WTC11 (cell line): Measurements from ENCODE around the gene CLEC7A. TPM values are rescaled to one million over a fixed set of nuclear protein-coding genes. Genes with fewer than 3 reads are reported as not detected.

ENCODE experiments used
- ATAC-seq: fragments of 200-7000 bp; cut with Tn5 transposase; 2 replicates; pipeline ENCODE4 v1.10.0; 2021; ENCODE audit warnings: mild to moderate bottlenecking, moderate library complexity
- CTCF ChIA-PET: fragments of 300-600 bp; sonication (Branson Sonifier 250); formaldehyde crosslinking; loops from one replicate; lab custom pipeline; 2021; ENCODE audit warnings: antibody characterized with exemption; lab: Charles Lee
- POLR2A ChIA-PET: fragments of 350-600 bp; sonication (Branson Sonifier 250); formaldehyde crosslinking; loops from one replicate; lab custom pipeline; 2021; ENCODE audit warnings: antibody characterized with exemption; lab: Charles Lee
- DNase-seq: peaks from one replicate; pipeline ENCODE4 v3.0.0; 2021; ENCODE audit warnings: low spot score
- H3K27ac Mint-ChIP-seq: 2 replicates; pipeline ENCODE4 v1.8.0; 2021; ENCODE audit warnings: mixed read lengths
- H3K27me3 Mint-ChIP-seq: 2 replicates; pipeline ENCODE4 v1.8.0; 2021; ENCODE audit warnings: low read depth, mild to moderate bottlenecking, moderate library complexity, mixed read lengths
- H3K36me3 Mint-ChIP-seq: 2 replicates; pipeline ENCODE4 v1.8.0; 2021; ENCODE audit warnings: mixed read lengths
- H3K4me1 Mint-ChIP-seq: 2 replicates; pipeline ENCODE4 v1.8.0; 2022; ENCODE audit warnings: mixed read lengths
- H3K4me3 Mint-ChIP-seq: 2 replicates; pipeline ENCODE4 v1.8.0; 2021; ENCODE audit warnings: mild to moderate bottlenecking, moderate library complexity, mixed read lengths
- H3K9me3 Mint-ChIP-seq: 2 replicates; pipeline ENCODE4 v1.8.0; 2021; ENCODE audit warnings: mixed read lengths
- CBFB ChIP-seq: sonication (generic); formaldehyde crosslinking; IDR thresholded peaks from 2 replicates; pipeline ENCODE4 v1.8.1; 2022; ENCODE audit warnings: mild to moderate bottlenecking, low read depth, missing genetic modification reagents
- ELF4 ChIP-seq: sonication (generic); formaldehyde crosslinking; IDR thresholded peaks from 2 replicates; pipeline ENCODE4 v1.8.1; 2022; ENCODE audit warnings: low read depth, mild to moderate bottlenecking, moderate library complexity, missing genetic modification reagents
- ETV6 ChIP-seq: sonication (generic); formaldehyde crosslinking; IDR thresholded peaks from 2 replicates; pipeline ENCODE4 v1.8.1; 2022; ENCODE audit warnings: mild to moderate bottlenecking, missing genetic modification reagents
- FOXJ3 ChIP-seq: sonication (generic); formaldehyde crosslinking; IDR thresholded peaks from 2 replicates; pipeline ENCODE4 v1.9.0; 2021; ENCODE audit warnings: missing genetic modification reagents, mild to moderate bottlenecking, borderline replicate concordance
- GRHL2 ChIP-seq: fragments of 250-450 bp; sonication (Bioruptor Pico); IDR thresholded peaks from 2 replicates; pipeline ENCODE4 v1.8.0; 2022; ENCODE audit warnings: mild to moderate bottlenecking, moderate library complexity; ENCODE audit not compliant: insufficient replicate concordance, severe bottlenecking
- GTF2I ChIP-seq: fragments of 250-450 bp; sonication (Bioruptor Pico); conservative IDR thresholded peaks from 2 replicates; pipeline ENCODE4 v1.4.0; 2021; ENCODE audit warnings: mild to moderate bottlenecking
- IRF1 ChIP-seq: sonication (generic); formaldehyde crosslinking; IDR thresholded peaks from 2 replicates; pipeline ENCODE4 v1.8.0; 2023; ENCODE audit warnings: missing genetic modification reagents
- IRF2 ChIP-seq: sonication (generic); formaldehyde crosslinking; IDR thresholded peaks from 2 replicates; pipeline ENCODE4 v1.8.0; 2022; ENCODE audit warnings: low read depth, missing genetic modification reagents, borderline replicate concordance
- JUN ChIP-seq: sonication (generic); formaldehyde crosslinking; IDR thresholded peaks from 2 replicates; pipeline ENCODE4 v1.8.0; 2023; ENCODE audit warnings: mild to moderate bottlenecking, missing genetic modification reagents
- MYBL2 ChIP-seq: sonication (generic); formaldehyde crosslinking; IDR thresholded peaks from 2 replicates; pipeline ENCODE4 v1.8.1; 2023; ENCODE audit warnings: mild to moderate bottlenecking, moderate library complexity, missing genetic modification reagents
- PRRX2 ChIP-seq: fragments of 250-450 bp; sonication (Bioruptor Pico); IDR thresholded peaks from 2 replicates; pipeline ENCODE4 v1.8.0; 2021; ENCODE audit warnings: mild to moderate bottlenecking
- SMAD4 ChIP-seq: sonication (generic); formaldehyde crosslinking; IDR thresholded peaks from 2 replicates; pipeline ENCODE4 v1.8.0; 2022; ENCODE audit warnings: mild to moderate bottlenecking, missing genetic modification reagents
- SOX15 ChIP-seq: fragments of 250-450 bp; sonication (Bioruptor Pico); IDR thresholded peaks from 2 replicates; pipeline ENCODE4 v1.9.0; 2021; ENCODE audit warnings: mild to moderate bottlenecking
- STAT6 ChIP-seq: sonication (generic); formaldehyde crosslinking; conservative IDR thresholded peaks from 2 replicates; pipeline ENCODE4 v1.8.1; 2023; ENCODE audit warnings: mild to moderate bottlenecking, low read depth, missing genetic modification reagents, moderate library complexity
- TEAD1 ChIP-seq: sonication (generic); formaldehyde crosslinking; IDR thresholded peaks from 2 replicates; pipeline ENCODE4 v1.8.0; 2022; ENCODE audit warnings: mild to moderate bottlenecking, missing genetic modification reagents
- ZNF317 ChIP-seq: sonication (generic); formaldehyde crosslinking; IDR thresholded peaks from 2 replicates; pipeline ENCODE4 v1.8.1; 2023; ENCODE audit warnings: low read depth, mild to moderate bottlenecking, moderate library complexity, missing genetic modification reagents, borderline replicate concordance
- ZNF396 ChIP-seq: fragments of 250-450 bp; sonication (Bioruptor Pico); IDR thresholded peaks from 2 replicates; pipeline ENCODE4 v1.8.0; 2021; ENCODE audit warnings: mild to moderate bottlenecking, moderate library complexity, borderline replicate concordance
- total RNA-seq: library from RNA; stranded (reverse); gene quantifications from 3 replicates; pipeline ENCODE4 v1.2.3, GENCODE V29; 2021
- TF ChIP-seq, protein P1 (sequence below): sonication (generic); formaldehyde crosslinking; IDR thresholded peaks from 2 replicates; pipeline ENCODE4 v1.8.1; 2023; ENCODE audit warnings: mild to moderate bottlenecking, moderate library complexity, missing genetic modification reagents
- TF ChIP-seq, protein P2 (sequence below): sonication (generic); formaldehyde crosslinking; IDR thresholded peaks from 2 replicates; pipeline ENCODE4 v1.8.0; 2022; ENCODE audit warnings: mild to moderate bottlenecking, missing genetic modification reagents
- TF ChIP-seq, protein P3 (sequence below): fragments of 250-450 bp; sonication (Bioruptor Pico); IDR thresholded peaks from 2 replicates; pipeline ENCODE4 v1.8.0; 2021; ENCODE audit warnings: mild to moderate bottlenecking

CLEC7A gene
- total RNA-seq, 1 experiment from 2014 or later, result 0.48 TPM

DNA sequence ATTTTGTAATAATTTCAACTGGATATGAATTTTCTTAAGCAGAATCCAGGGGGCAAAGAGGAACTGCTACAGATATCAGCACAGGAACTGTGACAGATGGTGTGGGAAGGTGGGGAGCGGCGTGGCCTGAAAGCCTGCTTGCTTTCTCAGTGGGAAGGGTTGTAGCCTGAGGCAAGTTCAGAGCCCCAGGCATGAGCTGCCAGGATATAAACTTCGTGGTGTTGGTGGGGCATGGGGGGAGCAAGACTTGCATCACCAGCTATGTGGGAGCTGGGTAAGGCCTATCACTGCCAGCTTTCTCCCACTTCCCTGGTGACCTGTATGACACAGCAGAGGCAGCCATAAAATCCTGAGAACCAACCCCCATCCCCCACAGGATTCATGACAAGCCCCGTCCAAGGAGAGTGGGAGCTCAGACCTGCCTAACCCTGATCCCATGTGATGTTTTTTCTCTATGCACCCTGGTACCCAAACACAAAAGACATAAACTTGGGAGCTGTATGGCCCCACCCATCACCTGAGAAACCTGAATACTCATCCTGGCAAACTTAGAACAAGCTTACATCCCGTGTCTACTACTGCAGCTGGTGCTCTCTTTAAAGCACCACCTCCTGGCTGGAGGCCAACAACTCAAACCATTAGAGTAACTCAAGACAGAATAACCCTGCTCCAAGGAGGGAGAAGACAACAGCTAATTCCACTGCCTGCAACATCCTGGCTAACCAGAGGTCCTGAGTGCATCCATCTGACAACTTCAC lies 47.7 kb downstream of the CLEC7A start:
- ChIA-PET CTCF (interaction anchor here (1.5 kb wide), 1 partner anchor 71 kb away, joined by 3 read pairs; no protein-coding TSS in a partner anchor), POLR2A (interaction anchor here (0.5 kb wide), 1 partner anchor 307 kb away, joined by 3 read pairs; no protein-coding TSS in a partner anchor)
- Mint-ChIP-seq H3K36me3 (peaks cover 4% of the 10 kb centered on the region; the same call in 1 of the 2 replicates), H3K4me3 (no peak overlapping the region), H3K4me1 (no peaks in the 10 kb centered on the region; the same call in 1 of the 2 replicates), H3K27ac (no peak overlapping the region), H3K9me3 (peaks cover 12% of the 10 kb centered on the region), H3K27me3 (no peaks in the 10 kb centered on the region)
- ATAC-seq (no peak), DNase-seq (no peak)
- no peak for TF ChIP-seq ZNF396 (CRISPR knock-in tag)
- TF ChIP-seq, protein P1, sequence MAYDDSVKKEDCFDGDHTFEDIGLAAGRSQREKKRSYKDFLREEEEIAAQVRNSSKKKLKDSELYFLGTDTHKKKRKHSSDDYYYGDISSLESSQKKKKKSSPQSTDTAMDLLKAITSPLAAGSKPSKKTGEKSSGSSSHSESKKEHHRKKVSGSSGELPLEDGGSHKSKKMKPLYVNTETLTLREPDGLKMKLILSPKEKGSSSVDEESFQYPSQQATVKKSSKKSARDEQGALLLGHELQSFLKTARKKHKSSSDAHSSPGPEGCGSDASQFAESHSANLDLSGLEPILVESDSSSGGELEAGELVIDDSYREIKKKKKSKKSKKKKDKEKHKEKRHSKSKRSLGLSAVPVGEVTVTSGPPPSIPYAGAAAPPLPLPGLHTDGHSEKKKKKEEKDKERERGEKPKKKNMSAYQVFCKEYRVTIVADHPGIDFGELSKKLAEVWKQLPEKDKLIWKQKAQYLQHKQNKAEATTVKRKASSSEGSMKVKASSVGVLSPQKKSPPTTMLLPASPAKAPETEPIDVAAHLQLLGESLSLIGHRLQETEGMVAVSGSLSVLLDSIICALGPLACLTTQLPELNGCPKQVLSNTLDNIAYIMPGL (CRISPR knock-in tag), result no peak
- no peak for TF ChIP-seq IRF1 (CRISPR knock-in tag)
- no peak for TF ChIP-seq CBFB (CRISPR knock-in tag)
- TF ChIP-seq, protein P2, sequence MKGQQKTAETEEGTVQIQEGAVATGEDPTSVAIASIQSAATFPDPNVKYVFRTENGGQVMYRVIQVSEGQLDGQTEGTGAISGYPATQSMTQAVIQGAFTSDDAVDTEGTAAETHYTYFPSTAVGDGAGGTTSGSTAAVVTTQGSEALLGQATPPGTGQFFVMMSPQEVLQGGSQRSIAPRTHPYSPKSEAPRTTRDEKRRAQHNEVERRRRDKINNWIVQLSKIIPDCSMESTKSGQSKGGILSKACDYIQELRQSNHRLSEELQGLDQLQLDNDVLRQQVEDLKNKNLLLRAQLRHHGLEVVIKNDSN, result no peak
- no peak for TF ChIP-seq ETV6
- TF ChIP-seq IRF2 (CRISPR knock-in tag), result no peak
- TF ChIP-seq TEAD1 (CRISPR knock-in tag), result no peak
- TF ChIP-seq SOX15 (CRISPR knock-in tag), result no peak
- no peak for TF ChIP-seq STAT6 (CRISPR knock-in tag)
- TF ChIP-seq PRRX2 (CRISPR knock-in tag), result no peak
- no peak for TF ChIP-seq SMAD4 (CRISPR knock-in tag)
- no peak for TF ChIP-seq MYBL2
- TF ChIP-seq ELF4, result no peak

DNA sequence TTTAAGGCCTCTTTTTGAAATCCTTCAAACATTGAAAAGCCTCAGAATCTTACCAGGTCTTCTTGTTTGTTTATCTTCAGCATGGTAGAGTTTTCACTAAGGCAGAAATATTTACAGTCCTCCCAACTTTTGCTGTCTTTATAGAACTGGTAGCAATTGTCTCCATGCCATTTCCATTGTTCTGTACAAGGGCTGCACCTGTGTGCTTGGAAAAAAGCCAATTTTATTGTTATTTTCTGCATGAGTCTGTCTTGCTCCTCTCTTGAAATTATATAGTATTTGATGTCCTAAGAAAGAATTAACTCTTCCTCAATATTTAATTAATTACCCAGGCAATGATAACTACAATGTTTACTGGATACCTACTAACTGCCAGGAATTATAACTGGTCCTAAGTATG lies 54.5 kb downstream of the CLEC7A start:
- TF ChIP-seq, protein P3, sequence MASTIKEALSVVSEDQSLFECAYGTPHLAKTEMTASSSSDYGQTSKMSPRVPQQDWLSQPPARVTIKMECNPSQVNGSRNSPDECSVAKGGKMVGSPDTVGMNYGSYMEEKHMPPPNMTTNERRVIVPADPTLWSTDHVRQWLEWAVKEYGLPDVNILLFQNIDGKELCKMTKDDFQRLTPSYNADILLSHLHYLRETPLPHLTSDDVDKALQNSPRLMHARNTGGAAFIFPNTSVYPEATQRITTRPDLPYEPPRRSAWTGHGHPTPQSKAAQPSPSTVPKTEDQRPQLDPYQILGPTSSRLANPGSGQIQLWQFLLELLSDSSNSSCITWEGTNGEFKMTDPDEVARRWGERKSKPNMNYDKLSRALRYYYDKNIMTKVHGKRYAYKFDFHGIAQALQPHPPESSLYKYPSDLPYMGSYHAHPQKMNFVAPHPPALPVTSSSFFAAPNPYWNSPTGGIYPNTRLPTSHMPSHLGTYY, result no peak
- TF ChIP-seq ZNF317 (CRISPR knock-in tag) (no peak), GTF2I (CRISPR knock-in tag) (no peak), JUN (CRISPR knock-in tag) (no peak), GRHL2 (CRISPR knock-in tag) (no peak), FOXJ3 (CRISPR knock-in tag) (no peak)
- TF ChIP-seq, protein P1 (CRISPR knock-in tag), result no peak
- H3K4me1 Mint-ChIP-seq, result no peaks in the 10 kb centered on the region; the same call in 1 of the 2 replicates
- H3K4me3 Mint-ChIP-seq, result no peak overlapping the region
- no peak for ATAC-seq
- POLR2A ChIA-PET, result no interaction called here
- CTCF ChIA-PET, result no interaction called here
- DNase-seq, result no peak
- no peak overlapping the region for H3K27ac Mint-ChIP-seq
- H3K36me3 Mint-ChIP-seq, result no peaks in the 10 kb centered on the region
- H3K27me3 Mint-ChIP-seq, result no peaks in the 10 kb centered on the region
- no peaks in the 10 kb centered on the region for H3K9me3 Mint-ChIP-seq
